Stimulated activated CD8-positive, alpha-beta memory T cell treated with anti-CD3 and anti-CD28 coated beads, Interleukin-12 subunit alpha, Interleukin-12 subunit beta, amount 100 ng/mL, for 4 hours (primary cell): Measurements from ENCODE around the gene HOMER2.
"Not testable (repeated sequence)": the region's sequence is repeated elsewhere in the genome, so short reads cannot be mapped to it uniquely, and the experiment has no call there.

Source experiments
- DNase-seq: peaks from one replicate; pipeline ENCODE4 v3.0.0-alpha.2; 2020; ENCODE audit warnings: low read depth

The HOMER2 gene

DNA sequence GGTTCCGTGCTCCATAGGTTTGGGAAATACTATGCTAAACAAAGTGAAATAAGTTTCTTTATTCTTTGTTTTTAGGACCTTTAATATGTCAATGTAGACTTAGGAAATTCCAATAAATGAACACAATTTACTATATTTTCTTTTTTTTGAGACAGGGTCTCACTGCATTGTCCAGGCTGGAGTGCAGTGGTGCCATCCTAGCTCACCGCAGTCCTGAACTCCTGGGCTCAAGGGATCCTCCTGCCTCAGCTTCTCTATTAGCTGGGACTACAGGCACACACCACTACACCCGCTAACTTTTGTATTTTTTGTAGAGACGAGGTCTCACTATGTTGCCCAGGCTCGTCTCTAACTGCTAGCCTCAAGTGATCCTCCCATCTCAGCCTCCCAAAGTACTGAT lies 12.4 kb upstream of the HOMER2 start:
- no peak for DNase-seq

DNA sequence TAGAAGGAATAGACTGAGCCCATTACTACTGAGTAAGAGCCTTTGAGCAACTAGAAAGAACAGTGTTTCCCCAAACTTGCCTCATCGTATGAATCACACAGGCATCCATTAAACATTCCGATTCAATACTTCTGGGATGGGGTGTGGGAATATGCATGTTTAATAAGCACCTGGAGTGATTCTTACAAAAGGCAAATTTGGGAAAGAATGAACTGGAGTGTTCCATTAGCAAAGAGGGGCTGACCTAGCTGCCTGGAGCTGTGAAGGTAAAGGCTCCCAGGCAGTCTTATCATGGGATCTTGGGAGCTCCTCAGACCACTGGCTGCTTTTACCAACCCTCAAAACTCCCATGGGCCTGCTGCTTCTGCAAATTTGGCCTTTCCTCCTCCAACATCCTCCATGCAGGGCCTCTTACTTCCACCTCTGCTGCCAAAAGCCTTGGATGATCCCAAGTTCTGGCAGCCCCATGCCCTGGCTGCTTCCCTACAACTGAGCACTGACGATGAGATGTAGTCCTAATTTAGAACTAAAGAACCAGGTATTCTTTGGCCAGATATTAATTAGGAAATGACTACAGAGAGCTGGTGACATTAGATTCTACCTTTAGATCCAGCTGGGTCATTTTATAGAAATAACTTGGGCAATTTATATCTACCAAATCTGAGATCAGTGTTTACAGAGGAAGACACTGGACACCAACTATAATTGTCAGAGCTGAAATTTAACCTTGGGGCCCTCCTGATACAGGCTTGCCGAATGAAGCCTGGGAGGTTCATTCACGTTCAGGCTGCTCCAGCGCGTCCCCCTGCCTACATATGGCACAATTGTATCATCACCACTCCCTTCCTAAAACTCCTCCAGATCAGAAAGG lies 11.2 kb upstream of the HOMER2 start:
- DNase-seq, result no peak

DNA sequence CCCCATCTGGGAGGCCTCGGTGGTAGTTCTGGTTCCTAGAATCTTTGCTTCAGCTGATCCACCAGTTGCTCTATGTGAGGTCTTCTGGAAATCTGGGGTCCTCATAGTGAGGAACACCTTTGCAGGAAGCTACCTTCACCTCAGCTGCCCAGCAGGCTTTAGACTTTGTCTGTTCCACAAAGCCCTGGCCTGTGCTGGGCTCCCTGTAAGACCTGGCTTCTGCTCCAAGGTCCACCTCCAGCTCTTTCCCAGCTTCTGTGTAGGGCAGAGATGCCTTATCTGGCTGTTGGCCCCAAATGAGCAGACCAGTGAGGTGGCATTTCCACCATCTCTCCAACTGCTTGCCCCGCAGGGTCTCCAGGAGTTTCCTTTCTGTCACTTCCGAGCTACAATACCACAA lies 8.2 kb upstream of the HOMER2 start:
- no peak for DNase-seq

DNA sequence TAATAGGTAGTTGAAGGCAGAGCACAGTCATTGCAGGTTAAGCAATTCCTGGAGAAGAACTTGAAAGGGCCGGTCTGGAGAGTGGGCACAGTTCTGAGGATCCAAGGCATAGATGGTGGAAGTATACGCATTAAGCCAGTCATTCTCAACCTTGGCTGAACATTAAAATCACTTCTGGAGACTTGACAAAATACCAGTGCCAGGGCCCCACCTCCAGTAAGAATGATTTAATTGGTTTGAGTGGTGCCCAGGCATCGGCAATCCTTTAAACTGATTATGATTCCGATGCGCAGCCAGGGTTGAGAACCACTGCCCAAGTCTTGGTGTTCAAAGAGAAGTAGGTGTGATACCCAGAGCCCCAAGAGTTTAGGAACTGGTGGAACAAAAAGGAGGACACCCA lies 6.9 kb upstream of the HOMER2 start:
- DNase-seq, result no peak

DNA sequence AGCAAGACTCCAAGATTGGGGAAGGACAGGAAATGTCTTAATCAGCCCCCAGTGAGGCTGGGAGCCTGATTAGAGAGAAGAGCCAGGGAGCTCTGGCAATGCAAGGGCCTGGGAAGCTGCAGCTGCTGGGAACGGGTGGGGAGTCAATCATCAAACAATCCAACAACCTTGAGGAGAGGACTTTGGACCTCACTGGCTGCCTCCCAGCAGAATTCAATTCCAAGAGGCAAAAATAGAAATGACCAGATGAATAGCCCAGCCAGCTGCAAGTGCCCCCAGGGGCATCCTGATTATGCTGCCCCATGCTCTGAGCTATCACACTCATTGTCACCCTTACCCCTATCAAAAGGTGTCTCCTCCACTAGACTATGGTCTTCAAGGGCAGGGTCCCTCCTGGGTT lies 6.1 kb upstream of the HOMER2 start:
- DNase-seq, result no peak

DNA sequence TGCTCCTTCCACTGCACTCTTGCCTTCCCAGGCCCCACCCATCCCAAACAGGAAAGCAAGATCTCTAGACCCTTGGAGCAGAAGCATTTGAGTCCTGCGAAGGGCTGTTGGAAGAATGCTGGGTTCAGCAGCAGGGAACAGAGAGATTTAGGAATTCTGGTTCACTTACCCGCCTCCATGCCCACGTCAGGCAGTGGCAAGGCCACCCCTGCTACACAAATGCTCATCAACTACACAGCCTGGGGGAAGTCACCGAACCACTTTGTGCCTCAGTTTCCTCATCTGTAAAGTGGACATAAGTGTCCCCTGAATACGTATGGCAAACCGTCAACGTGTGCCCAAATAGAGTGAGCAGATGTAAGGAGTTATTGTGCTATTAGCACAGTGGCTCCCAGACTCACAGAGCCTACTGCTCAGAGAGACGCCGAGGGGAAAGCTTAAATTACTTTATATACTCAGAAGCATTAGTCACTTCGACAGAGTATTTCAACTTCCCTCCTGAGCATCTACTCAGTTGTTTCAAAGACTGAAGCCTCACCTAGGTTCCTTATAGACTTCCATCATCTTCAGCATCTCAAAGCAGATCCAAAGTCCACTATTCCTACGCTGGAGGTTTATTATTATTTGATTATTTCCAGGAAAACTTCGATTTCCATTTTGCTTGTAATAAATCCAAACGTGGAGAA lies 905 bp downstream of the HOMER2 start:
- no peak for DNase-seq

DNA sequence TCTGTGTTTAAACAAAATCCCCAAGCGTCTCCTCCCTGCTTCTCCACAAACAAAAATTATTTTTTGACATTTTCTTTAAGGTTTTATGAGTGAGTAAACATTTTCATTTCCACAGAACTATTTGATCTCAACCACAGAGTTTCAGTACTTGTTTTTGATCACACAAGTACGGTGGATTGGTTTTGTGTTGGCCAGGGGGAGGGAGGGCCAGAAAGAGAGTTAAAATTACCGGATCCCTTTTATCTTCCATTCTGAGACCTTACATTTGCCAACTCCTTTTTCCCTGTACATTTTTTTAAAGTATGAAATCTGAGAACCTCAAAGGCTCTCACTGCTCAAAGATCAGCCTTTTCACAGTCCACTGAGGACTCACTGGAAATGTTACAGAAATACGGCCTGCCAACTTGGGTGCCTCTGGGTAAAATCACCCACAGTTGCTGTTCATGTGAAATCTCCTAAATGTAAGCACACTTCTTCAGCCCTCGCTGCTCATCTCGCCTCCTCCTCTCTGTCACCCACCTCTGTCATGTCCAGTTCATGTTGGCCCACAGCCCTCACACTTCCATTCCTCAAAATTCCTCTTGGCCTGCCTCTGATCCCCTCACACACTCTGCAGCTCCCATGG lies 1.7 kb downstream of the HOMER2 start:
- DNase-seq, result no peak

DNA sequence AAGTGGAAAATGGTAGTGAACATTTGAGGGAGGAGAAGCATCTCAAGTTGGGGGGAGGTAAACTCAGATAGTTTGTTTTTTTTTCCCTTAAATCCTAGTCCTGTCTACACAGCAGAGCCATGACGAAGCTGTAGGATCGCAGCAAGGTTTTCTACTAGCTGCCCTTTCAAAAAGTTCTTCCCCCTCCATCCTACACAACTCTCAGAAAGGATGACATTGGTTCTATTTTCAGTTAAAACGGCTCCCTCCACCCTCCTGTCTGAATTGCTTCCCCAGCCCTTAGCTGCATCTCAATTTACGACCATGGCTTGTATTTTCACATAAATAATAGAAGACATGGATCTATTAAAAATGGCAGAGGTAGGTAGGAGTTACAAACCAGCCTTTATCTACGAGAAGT lies 2.2 kb downstream of the HOMER2 start:
- no peak for DNase-seq

DNA sequence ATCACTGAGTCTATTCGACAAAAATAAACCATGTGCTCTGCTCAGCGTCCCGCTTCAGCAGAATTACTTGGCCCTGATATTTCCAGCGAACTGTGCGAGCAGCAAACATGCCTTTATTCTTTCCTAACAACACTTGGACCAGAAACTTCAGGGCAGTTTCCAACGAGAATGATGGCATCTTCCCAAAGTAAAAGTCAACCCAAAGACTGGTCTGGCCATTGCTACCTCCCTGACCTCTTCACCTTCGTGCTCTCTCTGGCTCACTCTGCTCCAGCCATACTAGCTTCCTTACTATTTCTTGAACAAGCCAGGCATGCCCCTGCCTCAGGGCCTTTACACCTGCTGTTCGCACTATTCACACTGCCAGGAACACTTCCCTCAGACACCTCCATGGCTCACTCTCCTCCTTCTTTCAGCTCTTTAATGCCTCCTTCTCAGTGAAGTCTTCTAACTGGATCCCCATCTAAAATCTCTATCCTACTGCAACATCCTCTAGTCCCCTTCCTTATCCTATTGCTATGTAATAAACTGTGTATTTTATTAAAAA lies 6.3 kb downstream of the HOMER2 start:
- no peak for DNase-seq

DNA sequence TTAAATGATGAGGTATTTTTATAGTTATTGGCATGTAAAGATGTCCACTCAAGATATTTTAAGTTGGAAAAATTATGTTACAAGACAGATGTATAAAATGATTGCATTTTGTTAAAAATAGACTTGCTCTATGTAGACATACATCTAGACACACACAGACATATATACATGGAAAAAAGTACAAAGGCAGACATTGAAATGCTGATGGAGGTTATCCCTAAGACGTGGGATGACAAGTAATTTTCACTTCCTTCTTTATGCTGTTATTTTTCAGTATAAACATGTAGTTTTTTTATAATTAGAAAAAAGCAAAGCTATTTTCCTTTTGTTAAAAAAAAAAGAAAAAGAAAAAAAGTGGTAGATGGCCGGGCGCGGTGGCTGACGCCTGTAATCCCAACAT lies 7.2 kb downstream of the HOMER2 start:
- no peak for DNase-seq

DNA sequence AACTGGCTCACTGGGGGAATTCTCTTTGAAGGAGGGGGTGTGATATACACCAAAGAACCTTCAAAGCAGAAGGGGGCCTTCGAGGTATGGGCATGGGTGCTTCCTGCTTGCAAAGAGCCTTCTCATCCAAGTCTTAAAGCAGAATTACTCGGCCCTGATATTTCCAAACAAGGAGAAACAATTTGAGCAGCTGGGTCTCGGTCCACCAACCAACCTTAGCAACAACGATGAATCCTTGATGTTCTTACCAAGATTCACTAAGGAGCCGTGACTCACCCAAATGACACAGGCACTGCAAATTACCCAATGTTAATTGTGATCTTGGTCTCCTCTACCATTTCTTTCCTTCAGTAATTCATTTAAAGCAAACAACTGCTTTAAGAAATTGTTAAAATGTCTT lies 7.7 kb downstream of the HOMER2 start:
- no peak for DNase-seq

DNA sequence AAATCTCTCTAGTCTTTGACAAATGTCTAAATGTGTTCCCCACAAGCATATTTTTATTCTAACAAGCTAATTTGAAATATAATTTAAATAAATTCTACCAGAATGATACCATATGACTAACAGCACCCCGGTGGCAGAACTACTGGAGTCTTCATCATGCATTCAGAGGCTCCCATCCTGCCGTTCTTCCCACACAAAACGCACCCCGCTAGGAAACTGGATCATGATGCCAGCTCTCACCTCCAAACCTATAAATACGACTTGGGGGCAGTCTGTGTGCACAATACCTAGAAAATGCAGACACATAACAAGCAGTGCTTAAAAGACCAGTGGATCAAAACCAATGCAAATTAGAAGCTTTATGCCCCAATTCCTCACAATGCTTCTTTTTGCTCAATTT lies 8.5 kb downstream of the HOMER2 start:
- no peak for DNase-seq

DNA sequence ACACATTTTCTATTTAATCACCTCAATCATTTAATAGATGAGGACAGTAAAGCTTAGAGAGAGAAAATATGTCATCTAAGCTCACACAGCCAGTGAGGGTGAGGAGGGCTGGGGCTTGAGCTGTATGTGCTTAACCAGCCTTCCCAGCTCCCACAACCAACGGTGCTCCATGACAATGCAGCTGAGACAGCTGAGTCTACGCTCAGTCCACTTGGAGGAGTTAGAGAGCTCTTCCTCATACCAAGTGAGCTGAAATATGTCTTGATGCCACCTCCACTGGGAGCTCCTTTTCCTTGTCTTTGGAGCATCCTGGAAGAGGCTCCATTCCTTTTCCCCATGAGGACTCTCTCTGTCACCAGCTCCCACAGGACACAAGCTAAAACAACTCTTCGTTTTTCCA lies 9.3 kb downstream of the HOMER2 start:
- DNase-seq, result no peak

DNA sequence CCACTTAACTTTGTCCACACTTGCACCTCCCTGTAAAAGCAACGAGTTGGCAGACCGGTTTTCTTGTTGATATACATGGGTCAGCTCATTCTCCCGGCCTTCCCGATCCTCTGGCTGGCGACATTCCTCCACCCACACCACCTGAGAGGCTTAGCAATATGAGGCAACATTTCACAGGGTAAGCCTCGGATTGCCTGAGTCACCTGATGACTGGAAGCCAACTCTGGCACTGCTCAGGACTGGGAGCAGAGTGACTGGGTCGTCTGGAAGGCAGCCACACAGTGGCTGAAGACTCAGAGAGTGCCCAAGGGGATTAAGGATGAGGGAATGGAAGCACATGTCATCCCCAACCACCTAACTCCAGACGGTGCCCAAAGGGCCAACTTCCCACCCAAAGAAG lies 9.8 kb downstream of the HOMER2 start:
- no peak for DNase-seq

DNA sequence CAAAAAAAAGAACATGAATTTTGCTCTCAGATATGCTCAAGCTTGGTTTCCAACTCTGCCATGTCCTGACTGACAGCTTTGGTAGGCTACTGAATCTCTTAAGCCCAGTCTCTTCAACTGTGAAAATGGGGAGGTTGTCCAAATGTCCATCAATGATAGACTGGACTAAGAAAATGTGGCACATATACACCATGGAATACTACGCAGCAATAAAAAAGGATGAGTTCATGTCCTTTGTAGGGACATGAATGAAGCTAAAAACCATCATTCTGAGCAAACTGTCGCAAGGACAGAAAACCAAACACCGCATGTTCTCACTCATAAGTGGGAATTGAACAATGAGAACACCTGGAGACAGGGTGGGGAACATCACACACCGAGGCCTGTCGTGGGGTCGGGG lies 12.8 kb downstream of the HOMER2 start:
- DNase-seq, result not testable (repeated sequence)

DNA sequence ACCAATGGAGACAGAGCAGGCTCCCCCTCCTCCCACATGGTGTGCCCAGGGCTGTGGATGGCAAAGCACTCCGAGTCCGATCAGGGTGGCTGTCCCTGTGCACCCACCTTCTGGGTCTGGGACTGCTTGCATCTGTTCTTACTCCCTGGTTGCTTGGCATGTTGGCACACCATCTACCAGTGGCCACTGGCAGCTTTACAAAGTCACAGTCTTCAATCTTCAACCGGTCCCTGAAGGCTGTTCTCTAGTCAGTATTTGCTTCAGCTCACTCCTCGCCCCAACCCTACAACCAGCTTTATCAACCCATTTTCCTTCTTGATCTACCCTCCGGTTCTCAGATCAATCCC lies 14.8 kb downstream of the HOMER2 start:
- DNase-seq, result no peak

DNA sequence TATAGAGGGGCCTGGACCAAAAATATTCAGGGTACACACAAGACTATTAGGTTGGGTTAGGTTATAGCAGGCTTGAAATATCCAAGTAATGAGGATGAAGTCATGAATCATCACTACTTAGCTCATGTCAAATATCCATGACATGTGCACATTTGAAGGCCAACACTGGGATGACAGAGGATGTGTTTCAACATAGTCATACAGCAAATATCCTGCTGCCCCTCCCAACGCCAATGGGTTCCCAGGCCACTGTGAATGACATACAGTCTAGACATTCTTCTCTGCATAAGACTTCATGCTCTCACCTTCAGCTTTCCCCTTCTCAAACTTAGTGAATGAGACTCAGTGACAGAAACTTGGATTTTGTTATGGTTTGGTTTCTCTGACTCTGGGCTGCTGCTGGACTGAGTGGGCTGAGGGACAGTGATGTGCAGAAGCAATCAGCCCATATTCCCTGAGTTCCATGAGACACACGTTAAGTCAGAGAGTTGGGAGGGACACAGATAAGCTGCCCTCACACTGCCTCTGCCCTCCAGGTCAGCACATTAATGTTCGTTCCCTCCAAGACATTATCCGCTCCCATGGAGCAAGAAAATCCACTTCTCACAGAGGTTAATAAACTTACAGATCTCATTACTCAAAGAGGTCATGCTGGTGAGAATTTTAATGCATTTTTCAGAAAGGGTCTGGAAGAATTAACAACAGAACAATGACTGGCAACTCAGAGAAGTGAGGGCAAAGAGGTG lies 15.4 kb downstream of the HOMER2 start:
- no peak for DNase-seq

DNA sequence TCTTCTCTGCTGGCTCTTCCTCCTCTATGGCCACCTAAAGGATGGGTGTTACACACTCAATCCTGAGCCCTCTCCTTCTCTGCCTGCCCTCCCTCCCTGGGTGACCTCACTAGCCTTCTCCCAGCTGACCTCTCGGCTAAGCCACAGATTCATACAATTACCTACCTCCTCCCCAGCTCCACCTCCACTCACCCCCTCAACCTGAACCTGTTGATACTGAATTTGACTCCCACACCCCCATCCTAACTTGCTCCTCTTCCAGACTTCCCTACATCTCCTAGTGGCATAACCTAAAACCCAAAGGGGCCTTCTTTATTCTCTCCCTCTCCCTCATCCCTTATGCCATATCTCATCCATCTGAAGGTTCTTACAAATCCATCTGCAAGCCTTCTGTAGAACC lies 17.1 kb downstream of the HOMER2 start:
- no peak for DNase-seq

DNA sequence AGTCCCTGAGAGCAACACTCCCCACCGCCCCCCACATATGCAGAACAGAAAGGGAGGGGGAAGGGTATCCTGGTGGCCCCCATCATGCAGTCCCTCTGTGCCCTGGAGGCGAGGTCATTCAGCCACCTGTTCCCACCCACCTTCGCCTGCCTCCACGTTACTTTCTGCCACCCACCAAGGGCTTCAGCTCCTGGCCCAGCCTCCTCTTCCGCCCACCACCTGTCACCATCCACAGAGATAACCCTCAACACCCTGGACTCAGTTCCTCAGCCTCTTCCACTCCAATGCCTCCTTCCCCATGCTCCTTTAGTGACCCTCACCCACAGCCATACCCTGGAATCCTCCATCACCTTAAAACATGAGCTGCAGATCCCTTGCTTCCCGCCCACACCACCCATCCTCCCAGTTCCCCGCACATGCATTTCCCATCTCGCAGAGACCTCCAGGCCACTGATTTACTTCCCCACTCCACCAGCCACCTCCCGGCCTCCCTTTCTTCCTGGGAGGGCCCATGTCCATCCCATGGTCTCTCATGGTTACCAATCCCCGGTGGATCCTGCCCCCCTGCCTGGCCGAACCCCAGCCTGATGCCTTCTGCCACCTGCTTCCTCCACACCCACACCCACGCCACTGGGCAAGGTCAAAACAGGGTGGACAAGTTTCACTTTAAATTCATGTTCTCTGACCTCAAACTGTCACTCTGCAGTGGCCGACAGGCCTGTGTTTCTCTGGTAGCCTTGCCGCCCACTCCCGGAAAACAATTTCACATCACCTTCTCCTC lies 18.2 kb downstream of the HOMER2 start:
- no peak for DNase-seq

DNA sequence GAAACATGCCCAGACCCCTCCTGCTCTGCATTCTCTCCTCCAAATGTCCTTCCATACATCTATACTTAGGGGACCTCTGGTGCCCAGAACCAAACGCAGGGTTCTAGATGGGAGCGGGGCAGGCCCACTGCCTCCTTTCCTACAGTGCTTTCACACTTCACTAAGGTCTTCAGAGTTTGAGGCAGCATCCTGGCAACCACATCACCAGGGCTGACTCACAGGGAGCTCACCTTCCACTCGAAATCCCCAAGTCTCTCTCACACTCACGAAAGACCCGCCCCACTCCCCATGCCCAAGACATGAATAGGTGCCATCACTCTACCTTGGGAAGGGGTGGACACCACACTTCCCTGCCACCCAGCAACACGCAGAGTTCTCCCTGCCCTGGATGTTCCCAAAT lies 18.9 kb downstream of the HOMER2 start:
- DNase-seq, result no peak

DNA sequence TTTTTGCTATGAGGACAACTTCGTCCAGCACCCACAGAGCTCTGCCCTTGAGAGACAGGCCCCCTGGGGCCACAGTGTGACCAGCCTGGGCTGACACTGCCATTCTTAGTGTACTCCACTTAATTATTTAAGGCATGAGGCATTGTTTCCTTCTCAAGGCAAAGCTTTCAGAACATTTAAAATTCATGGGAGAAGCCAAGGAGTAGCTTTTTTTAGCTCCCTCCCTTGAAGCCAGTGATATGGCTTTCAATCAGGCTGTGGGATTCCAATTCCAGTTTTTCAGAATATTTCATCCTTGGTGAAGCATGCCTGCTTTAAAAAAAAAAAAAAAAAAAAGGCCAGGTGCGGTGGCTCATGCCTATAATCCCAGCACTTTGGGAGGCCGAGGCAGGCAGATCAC lies 21.3 kb downstream of the HOMER2 start:
- no peak for DNase-seq

DNA sequence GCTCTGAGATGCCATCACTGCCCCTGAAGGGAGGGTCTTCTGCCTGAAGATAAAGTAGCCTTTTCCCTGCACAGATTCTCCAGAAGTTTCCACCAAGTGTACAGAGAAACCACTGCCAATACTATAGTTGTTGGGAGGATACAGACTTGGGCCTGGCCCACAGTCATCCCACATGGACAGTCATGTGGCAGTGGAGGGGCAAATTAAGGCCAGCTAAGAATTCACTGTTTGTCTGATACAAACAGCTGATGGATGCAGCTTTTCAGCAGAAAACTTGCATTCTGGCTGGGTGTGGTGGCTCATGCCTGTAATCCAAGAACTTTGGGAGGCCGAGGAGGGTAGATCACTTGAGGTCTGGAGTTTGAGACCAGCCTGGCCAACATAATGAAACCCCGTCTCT lies 22.1 kb downstream of the HOMER2 start:
- DNase-seq, result no peak
